Coronary artery (tissue), 2 donors: ENCODE data around the gene ZNF335.
"Not testable (repeated sequence)": the region's sequence is repeated elsewhere in the genome, so short reads cannot be mapped to it uniquely, and the experiment has no call there.

ENCODE experiments used
- DNase-seq: peaks from one replicate; pipeline ENCODE4 v3.0.0-alpha.2; 2017; ENCODE audit warnings: low spot score
- H3K27ac ChIP-seq, 2 donors: fragments of 200-600 bp; sonication (generic); one replicate each; pipeline ENCODE4 v1.5.1; 2016 to 2019
- H3K4me3 ChIP-seq: fragments of 200-600 bp; sonication (generic); 2 replicates; pipeline ENCODE4 v1.5.1; 2016; ENCODE audit warnings: mild to moderate bottlenecking, moderate library complexity
- CTCF ChIP-seq: fragments of 200-600 bp; sonication (generic); IDR thresholded peaks from one replicate; pipeline ENCODE4 v1.5.1; 2019; ENCODE audit warnings: antibody characterized with exemption

Gene ZNF335

GRCh38 chr20:46000262-46000996 lies 28.4 kb upstream of the ZNF335 start:
- Histone ChIP-seq H3K27ac (no peak overlapping the region), H3K4me3 (no peak overlapping the region)
- no peak for TF ChIP-seq CTCF
- no peak for DNase-seq

- Histone ChIP-seq H3K27ac (no peak overlapping the region), H3K4me3 (no peak overlapping the region)
- DNase-seq: no peak
- no peak for TF ChIP-seq CTCF
Observed at GRCh38 chr20:45999557-46000261, 27.7 kb upstream of the ZNF335 start.

GRCh38 chr20:45998761-45999160 lies 26.8 kb upstream of the ZNF335 start:
- no peak for DNase-seq
- Histone ChIP-seq H3K4me3 (no peak overlapping the region), H3K27ac (no peak overlapping the region)
- TF ChIP-seq CTCF: no peak

- TF ChIP-seq CTCF: no peak
- H3K27ac ChIP-seq: no peak overlapping the region
- DNase-seq: no peak
- no peak overlapping the region for H3K4me3 ChIP-seq
Observed at GRCh38 chr20:45998337-45998736, 26.3 kb upstream of the ZNF335 start.

- Histone ChIP-seq H3K27ac (no peak overlapping the region), H3K4me3 (no peak overlapping the region)
- no peak for DNase-seq
- no peak for TF ChIP-seq CTCF
Observed at GRCh38 chr20:45997187-45997586, 25.2 kb upstream of the ZNF335 start.

GRCh38 chr20:45995495-45996097 lies 23.6 kb upstream of the ZNF335 start:
- H3K27ac ChIP-seq, DNase-seq: not testable (repeated sequence)

GRCh38 chr20:45994761-45995493 lies 22.9 kb upstream of the ZNF335 start:
- no peak overlapping the region for H3K27ac ChIP-seq
- DNase-seq: no peak
- H3K4me3 ChIP-seq: no peak overlapping the region
- TF ChIP-seq CTCF: no peak

More at GRCh38 chr20:45995495-45996097, 23.6 kb upstream of the ZNF335 start:
- not testable (repeated sequence) for H3K4me3 ChIP-seq
